ENCODE results near the gene CFAP69. TPM values are rescaled to one million over a fixed set of nuclear protein-coding genes. Genes with fewer than 3 reads are reported as not detected.

The CFAP69 gene
- total RNA-seq, 1 experiment from 2014 or later = 0.21 TPM

GRCh38 chr7:90269163-90269562, 24.2 kb downstream of the CFAP69 start:
- DNase-seq (ENCODE audit: low read depth in 1 of 2, low spot score in 2 of 2) = no peak
- peaks cover 9% of the 10 kb centered on the region; the same call in 1 of the 2 replicates for H3K4me1 ChIP-seq (replicated peaks)
- H3K4me3 ChIP-seq = no peak overlapping the region
- H3K27ac ChIP-seq = no peak overlapping the region
- H3K36me3 ChIP-seq = no peaks in the 10 kb centered on the region
- peaks cover 4% of the 10 kb centered on the region for H3K27me3 ChIP-seq (replicated peaks)
- no peaks in the 10 kb centered on the region for H3K9me3 ChIP-seq (replicated peaks)

DNA sequence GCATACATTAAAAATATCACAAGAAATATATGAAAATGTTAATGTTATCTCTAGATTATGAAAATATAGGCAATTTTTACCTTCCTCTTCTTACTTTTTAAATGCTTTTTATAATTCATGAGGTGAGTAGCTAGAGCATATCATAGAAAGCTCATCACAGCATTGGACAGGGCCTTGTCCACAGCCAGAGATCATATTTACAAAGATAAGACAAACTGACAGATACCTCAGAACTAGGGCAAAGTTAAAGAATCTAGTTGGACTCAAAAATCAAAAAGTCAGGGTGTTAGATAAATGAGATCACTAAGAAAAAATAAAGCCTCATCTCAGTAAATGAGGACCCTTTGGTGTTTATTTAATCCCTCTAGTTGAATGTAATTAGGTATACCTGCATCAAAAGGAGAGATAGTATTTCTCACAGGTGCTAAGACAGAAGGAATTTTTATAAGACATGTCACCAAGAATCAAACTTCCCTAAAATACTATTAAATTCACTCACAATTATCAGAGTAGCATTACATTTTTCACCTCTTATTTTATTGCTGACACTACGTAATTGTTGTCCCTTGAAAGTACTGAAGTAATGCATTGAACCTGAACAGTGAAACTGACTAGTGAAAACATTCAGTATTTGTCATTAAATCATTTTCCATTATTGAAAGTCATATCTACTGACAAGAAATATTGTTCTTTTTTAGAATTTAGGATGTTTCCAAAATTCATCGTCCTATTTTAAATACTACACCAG, 25.6 kb downstream of the CFAP69 start:
- peaks cover 3% of the 10 kb centered on the region for H3K27me3 ChIP-seq (replicated peaks)
- H3K9me3 ChIP-seq (replicated peaks) = no peaks in the 10 kb centered on the region
- H3K36me3 ChIP-seq = no peaks in the 10 kb centered on the region
- H3K4me3 ChIP-seq = no peak overlapping the region
- no peak overlapping the region for H3K27ac ChIP-seq
- DNase-seq (ENCODE audit: low read depth in 1 of 2, low spot score in 2 of 2) = no peak
- H3K4me1 ChIP-seq (replicated peaks) = peaks cover 9% of the 10 kb centered on the region; the same call in 1 of the 2 replicates

DNA sequence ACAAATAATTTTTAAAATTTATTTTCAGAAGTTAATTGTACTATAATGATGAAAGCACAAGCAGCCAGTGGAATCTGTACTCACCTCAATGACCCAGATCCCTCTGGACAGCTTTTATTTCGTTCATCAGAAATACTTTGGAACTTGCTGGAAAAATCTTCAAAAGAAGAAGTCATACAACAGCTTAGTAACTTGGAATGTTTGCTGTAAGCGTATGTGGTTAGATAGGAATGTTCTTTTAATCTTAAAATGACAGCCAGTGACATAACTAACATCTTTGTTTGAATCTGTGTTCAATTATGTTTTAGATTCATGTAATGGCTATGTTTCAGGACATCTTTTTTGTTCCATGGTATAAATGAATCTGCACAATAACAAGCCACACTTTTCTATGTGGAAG, 26.8 kb downstream of the CFAP69 start:
- DNase-seq (ENCODE audit: low read depth in 1 of 2, low spot score in 2 of 2) = peak in 1 of 2 experiments; percentile 37
- peaks cover 9% of the 10 kb centered on the region; the same call in 1 of the 2 replicates for H3K4me1 ChIP-seq (replicated peaks)
- H3K36me3 ChIP-seq = no peaks in the 10 kb centered on the region
- H3K27me3 ChIP-seq (replicated peaks) = no peaks in the 10 kb centered on the region; the same call in 1 of the 2 replicates
- H3K4me3 ChIP-seq = no peak overlapping the region
- no peak overlapping the region for H3K27ac ChIP-seq
- no peaks in the 10 kb centered on the region for H3K9me3 ChIP-seq (replicated peaks)

GRCh38 chr7:90272242-90272641, 27.3 kb downstream of the CFAP69 start:
- Histone ChIP-seq H3K4me1 (replicated peaks) (peaks cover 9% of the 10 kb centered on the region; the same call in 1 of the 2 replicates), H3K4me3 (no peak overlapping the region), H3K27me3 (replicated peaks) (no peaks in the 10 kb centered on the region), H3K9me3 (replicated peaks) (no peaks in the 10 kb centered on the region), H3K36me3 (no peaks in the 10 kb centered on the region), H3K27ac (no peak overlapping the region)
- DNase-seq (ENCODE audit: low read depth in 1 of 2, low spot score in 2 of 2) = no peak

DNA sequence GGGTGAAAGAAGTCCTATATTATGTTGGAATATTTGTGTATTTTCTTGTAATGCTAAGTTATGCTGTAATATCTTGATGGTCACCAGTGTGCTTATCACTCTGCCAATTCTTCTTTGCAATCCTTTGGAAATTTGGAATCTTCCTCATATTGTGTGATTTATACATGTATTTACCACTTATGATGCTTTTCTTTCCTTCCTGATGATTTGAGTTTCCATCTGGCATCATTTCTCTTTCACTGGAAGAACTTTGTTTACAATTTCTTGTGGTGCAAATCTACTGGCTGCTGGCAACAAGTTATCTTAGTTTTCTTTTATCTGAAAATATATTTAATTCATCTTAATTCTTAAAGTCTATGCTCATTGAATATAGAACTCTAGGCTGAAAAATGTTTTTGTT, 29.2 kb downstream of the CFAP69 start:
- Histone ChIP-seq H3K9me3 (replicated peaks) (no peaks in the 10 kb centered on the region), H3K4me3 (no peak overlapping the region), H3K27ac (no peak overlapping the region), H3K4me1 (replicated peaks) (peaks cover 9% of the 10 kb centered on the region; the same call in 1 of the 2 replicates), H3K27me3 (replicated peaks) (no peaks in the 10 kb centered on the region; the same call in 1 of the 2 replicates), H3K36me3 (no peaks in the 10 kb centered on the region)
- no peak for DNase-seq (ENCODE audit: low read depth in 1 of 2, low spot score in 2 of 2)

- Histone ChIP-seq H3K27ac (no peak overlapping the region), H3K4me3 (no peak overlapping the region), H3K9me3 (replicated peaks) (no peaks in the 10 kb centered on the region), H3K4me1 (replicated peaks) (peaks cover 5% of the 10 kb centered on the region; the same call in 1 of the 2 replicates), H3K36me3 (no peaks in the 10 kb centered on the region), H3K27me3 (replicated peaks) (no peaks in the 10 kb centered on the region; the same call in 1 of the 2 replicates)
- DNase-seq (ENCODE audit: low read depth in 1 of 2, low spot score in 2 of 2) = no peak
Measured at GRCh38 chr7:90276033-90276728, 31.2 kb downstream of the CFAP69 start.

DNA sequence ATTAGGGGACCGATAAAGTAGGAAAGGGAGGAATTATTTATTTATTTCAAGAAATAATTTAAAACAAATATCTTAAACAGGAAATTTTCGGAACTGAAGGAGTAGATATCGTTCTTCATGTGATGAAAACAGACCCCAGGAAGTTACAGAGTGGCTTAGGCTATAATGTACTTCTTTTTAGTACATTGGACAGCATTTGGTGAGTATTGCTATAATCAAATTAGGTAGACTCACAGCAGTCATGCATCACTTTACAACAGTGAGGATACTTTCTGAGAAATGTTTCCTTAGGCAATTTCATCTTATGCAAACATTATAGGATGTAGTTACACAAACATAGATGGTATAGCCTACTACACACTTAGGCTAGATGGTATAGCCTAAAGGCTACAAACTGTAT, 43.2 kb downstream of the CFAP69 start:
- no peak overlapping the region for H3K4me3 ChIP-seq
- DNase-seq (ENCODE audit: low read depth in 1 of 2, low spot score in 2 of 2) = no peak
- no peak overlapping the region for H3K27ac ChIP-seq
- H3K27me3 ChIP-seq (replicated peaks) = no peaks in the 10 kb centered on the region
- H3K9me3 ChIP-seq (replicated peaks) = no peaks in the 10 kb centered on the region
- H3K36me3 ChIP-seq = no peaks in the 10 kb centered on the region
- no peaks in the 10 kb centered on the region for H3K4me1 ChIP-seq (replicated peaks)

- no peaks in the 10 kb centered on the region for H3K27me3 ChIP-seq (replicated peaks)
- H3K4me1 ChIP-seq (replicated peaks) = no peaks in the 10 kb centered on the region
- H3K27ac ChIP-seq = no peak overlapping the region
- no peak for DNase-seq (ENCODE audit: low read depth in 1 of 2, low spot score in 2 of 2)
- H3K4me3 ChIP-seq = no peak overlapping the region
- H3K36me3 ChIP-seq = no peaks in the 10 kb centered on the region
- H3K9me3 ChIP-seq (replicated peaks) = no peaks in the 10 kb centered on the region
Measured at GRCh38 chr7:90290244-90291113, 45.5 kb downstream of the CFAP69 start.

- DNase-seq (ENCODE audit: low read depth in 1 of 2, low spot score in 2 of 2) = peak in 1 of 2 experiments; percentile 33
- Histone ChIP-seq H3K27me3 (replicated peaks) (peaks cover 6% of the 10 kb centered on the region), H3K4me3 (no peak overlapping the region), H3K9me3 (replicated peaks) (no peaks in the 10 kb centered on the region), H3K27ac (no peak overlapping the region), H3K36me3 (no peaks in the 10 kb centered on the region), H3K4me1 (replicated peaks) (no peaks in the 10 kb centered on the region)
Measured at GRCh38 chr7:90298145-90299038, 53.4 kb downstream of the CFAP69 start.

DNA sequence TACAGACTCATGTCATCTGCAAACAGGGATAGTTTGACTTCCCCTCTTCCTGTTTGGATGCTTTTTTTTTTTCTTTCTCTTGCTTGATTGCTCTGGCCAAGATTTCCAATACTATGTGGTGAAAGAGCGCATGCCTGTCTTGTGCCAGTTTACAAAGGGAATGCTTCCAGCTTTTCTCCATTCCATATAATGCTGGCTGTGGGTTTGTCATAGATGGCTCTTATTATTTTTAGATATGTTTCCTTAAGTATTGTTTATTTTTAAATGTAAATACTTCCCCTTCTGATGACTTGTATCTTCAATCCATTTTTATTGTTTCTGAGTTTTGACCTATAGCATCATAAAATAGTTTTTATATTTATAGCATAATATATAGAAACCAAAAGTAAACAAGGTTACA, 58.3 kb downstream of the CFAP69 start:
- Histone ChIP-seq H3K27me3 (replicated peaks) (peaks cover 6% of the 10 kb centered on the region), H3K4me3 (no peak overlapping the region), H3K4me1 (replicated peaks) (no peaks in the 10 kb centered on the region), H3K36me3 (no peaks in the 10 kb centered on the region), H3K9me3 (replicated peaks) (no peaks in the 10 kb centered on the region), H3K27ac (no peak overlapping the region)
- DNase-seq (ENCODE audit: low read depth in 1 of 2, low spot score in 2 of 2) = no peak

DNA sequence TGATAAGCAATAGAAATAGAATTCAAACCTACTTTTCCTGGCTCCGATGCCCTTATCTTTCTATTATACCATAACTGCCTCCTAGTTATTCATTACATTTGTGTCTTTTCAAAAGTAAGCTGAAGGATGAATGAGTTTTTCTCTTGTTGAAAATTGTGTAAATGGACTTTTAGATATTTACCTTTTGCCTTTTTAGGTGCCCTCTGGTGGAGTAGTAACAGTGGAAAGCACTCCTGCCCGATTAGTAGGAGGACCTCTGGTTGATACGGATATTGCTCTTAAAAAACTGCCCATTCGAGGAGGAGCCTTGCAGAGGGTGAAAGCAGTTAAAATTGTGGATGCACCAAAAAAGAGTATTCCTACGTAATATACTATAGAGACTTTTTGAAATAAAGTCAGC, 64.9 kb downstream of the CFAP69 start:
- Histone ChIP-seq H3K27me3 (replicated peaks) (no peaks in the 10 kb centered on the region), H3K36me3 (no peaks in the 10 kb centered on the region)
- DNase-seq (ENCODE audit: low read depth in 1 of 2, low spot score in 2 of 2) = no peak

DNA sequence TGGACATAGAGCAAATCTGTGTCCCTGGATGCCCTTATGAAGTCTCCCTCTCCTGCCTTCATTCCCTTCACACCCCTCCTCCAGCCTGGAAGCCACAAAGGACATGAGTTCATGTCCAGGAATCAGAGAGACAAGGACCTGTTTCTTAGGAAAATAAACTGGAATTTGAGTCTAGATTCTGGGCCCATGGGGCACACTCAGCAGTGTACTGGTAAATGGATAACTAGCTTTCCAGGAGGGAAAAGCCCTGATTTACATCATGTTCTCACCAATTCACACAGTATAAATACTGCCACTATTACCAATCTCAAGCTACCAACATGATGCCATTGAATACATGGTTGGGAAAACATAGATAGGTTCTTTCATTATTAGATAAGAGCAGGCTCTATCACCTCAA, 66.2 kb downstream of the CFAP69 start:
- Histone ChIP-seq H3K27me3 (replicated peaks) (no peaks in the 10 kb centered on the region), H3K36me3 (no peaks in the 10 kb centered on the region), H3K27ac (no peak overlapping the region), H3K4me3 (no peak overlapping the region), H3K4me1 (replicated peaks) (no peaks in the 10 kb centered on the region), H3K9me3 (replicated peaks) (no peaks in the 10 kb centered on the region)
- no peak for DNase-seq (ENCODE audit: low read depth in 1 of 2, low spot score in 2 of 2)

More for the DNA sequence above, 64.9 kb downstream of the CFAP69 start:
- H3K4me3 ChIP-seq = no peak overlapping the region
- H3K9me3 ChIP-seq (replicated peaks) = no peaks in the 10 kb centered on the region
- no peak overlapping the region for H3K27ac ChIP-seq
- no peaks in the 10 kb centered on the region for H3K4me1 ChIP-seq (replicated peaks)

DNA sequence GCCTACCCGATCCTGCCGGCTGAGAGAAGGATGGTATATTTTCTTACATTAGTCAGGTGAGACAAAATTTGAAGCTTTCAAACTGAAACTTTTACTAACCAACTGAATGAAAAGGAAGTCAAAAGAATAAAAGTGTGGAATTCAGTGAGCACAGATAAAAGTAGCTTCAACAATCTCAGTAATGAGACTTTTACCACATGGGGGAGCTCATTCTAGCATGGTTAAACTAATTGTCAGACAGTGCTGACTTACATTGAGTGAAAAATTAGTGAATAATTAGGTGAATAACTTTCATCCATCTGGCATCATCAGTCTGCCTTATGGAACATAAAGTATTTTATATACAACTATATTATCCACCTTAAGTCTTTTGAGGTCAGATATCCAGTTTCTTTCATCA, 67.8 kb downstream of the CFAP69 start:
- Histone ChIP-seq H3K27ac (no peak overlapping the region), H3K4me3 (no peak overlapping the region), H3K36me3 (no peaks in the 10 kb centered on the region), H3K27me3 (replicated peaks) (peaks cover 7% of the 10 kb centered on the region), H3K4me1 (replicated peaks) (no peaks in the 10 kb centered on the region), H3K9me3 (replicated peaks) (no peaks in the 10 kb centered on the region)
- DNase-seq (ENCODE audit: low read depth in 1 of 2, low spot score in 2 of 2) = no peak
